Transverse colon (tissue), 3 donors: ENCODE measurements around the gene LRRTM2.

Source experiments
- POLR2A ChIP-seq: fragments of 450-650 bp; IDR thresholded peaks from one replicate; pipeline ENCODE4 v1.6.1; 2016; ENCODE audit warnings: antibody characterized with exemption, mild to moderate bottlenecking, moderate library complexity
- TF ChIP-seq, protein P1 (sequence below), 5 experiments: fragments of 200-600 bp in 3 of 5; fragments of 450-650 bp in 2 of 5; sonication (generic) in 3 of 5; IDR thresholded peaks; 1 replicate in 2 of 5; 2 replicates in 3 of 5; pipeline ENCODE4 v1.5.1; 2016 to 2017; ENCODE audit warnings: antibody characterized with exemption in 5 of 5, inconsistent platforms in 3 of 5, mild to moderate bottlenecking in 2 of 5, moderate library complexity in 1 of 5

DNA sequence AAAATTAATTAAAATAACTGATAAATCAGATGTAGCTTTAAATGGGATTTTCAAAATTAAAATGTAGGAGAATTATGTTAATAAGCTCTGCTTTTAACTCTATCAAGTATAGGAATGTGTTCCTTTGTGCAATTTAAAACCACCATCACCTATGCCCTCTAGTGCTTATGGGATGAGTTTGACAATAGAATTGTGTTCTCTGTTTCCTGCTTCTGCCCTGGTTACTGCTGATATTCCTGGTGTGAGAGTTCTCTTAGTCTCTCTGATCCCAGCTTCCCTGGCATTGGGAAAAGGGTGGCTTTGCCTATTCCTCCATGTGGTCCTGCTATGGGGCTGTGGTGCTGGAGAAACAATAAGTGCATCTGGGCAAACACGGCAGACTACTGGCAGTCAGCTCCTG lies 8.1 kb downstream of the LRRTM2 start:
- TF ChIP-seq, protein P1, sequence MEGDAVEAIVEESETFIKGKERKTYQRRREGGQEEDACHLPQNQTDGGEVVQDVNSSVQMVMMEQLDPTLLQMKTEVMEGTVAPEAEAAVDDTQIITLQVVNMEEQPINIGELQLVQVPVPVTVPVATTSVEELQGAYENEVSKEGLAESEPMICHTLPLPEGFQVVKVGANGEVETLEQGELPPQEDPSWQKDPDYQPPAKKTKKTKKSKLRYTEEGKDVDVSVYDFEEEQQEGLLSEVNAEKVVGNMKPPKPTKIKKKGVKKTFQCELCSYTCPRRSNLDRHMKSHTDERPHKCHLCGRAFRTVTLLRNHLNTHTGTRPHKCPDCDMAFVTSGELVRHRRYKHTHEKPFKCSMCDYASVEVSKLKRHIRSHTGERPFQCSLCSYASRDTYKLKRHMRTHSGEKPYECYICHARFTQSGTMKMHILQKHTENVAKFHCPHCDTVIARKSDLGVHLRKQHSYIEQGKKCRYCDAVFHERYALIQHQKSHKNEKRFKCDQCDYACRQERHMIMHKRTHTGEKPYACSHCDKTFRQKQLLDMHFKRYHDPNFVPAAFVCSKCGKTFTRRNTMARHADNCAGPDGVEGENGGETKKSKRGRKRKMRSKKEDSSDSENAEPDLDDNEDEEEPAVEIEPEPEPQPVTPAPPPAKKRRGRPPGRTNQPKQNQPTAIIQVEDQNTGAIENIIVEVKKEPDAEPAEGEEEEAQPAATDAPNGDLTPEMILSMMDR (IDR thresholded peaks at IDR 0.05) = no peak
- TF ChIP-seq POLR2A = no peak
